ENCODE results near the gene H2BK1. TPM values are rescaled to one million over a fixed set of nuclear protein-coding genes. Genes with fewer than 3 reads are reported as not detected.

The H2BK1 gene
- total RNA-seq, 4 donors from 2014 or later, result 4.4 TPM; not detected in 3

DNA sequence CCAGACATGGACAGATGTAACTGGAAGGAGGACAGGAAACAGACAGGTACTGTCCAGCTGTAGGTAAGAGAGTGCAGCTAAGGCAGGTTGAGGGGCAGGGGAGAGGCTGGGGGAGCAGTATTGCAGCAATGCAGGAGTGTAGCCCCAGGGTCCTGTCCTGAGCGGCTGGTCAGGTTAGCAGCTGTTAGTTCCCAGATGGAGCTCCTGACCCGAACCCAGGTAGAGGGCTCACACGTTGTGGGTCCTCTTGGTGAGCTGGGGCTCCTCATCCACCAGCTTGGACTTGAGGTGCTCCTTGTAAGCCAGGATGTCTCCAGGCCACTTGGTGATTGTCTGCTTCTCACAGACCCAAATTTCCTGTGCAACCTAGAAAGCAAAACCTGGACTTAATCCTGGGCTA lies 3.5 kb upstream of the H2BK1 start:
- Histone ChIP-seq H3K36me3 (no peaks in the 10 kb centered on the region), H3K4me1 (no peaks in the 10 kb centered on the region), H3K9me3 (no peaks in the 10 kb centered on the region), H3K27ac (no peak overlapping the region), H3K4me3 (no peak overlapping the region), H3K27me3 (no peaks in the 10 kb centered on the region)
- DNase-seq, result no peak
- no peak for TF ChIP-seq CTCF (IDR thresholded peaks at IDR 0.05)
- no peak for TF ChIP-seq POLR2A (IDR thresholded peaks at IDR 0.05)
- intact Hi-C loops (cut with DNase I; ENCODE audit: low total_unique reads), result no loop called here

GRCh38 chr7:151212626-151213025 lies 2.3 kb upstream of the H2BK1 start:
- no peaks in the 10 kb centered on the region for H3K4me1 ChIP-seq

DNA sequence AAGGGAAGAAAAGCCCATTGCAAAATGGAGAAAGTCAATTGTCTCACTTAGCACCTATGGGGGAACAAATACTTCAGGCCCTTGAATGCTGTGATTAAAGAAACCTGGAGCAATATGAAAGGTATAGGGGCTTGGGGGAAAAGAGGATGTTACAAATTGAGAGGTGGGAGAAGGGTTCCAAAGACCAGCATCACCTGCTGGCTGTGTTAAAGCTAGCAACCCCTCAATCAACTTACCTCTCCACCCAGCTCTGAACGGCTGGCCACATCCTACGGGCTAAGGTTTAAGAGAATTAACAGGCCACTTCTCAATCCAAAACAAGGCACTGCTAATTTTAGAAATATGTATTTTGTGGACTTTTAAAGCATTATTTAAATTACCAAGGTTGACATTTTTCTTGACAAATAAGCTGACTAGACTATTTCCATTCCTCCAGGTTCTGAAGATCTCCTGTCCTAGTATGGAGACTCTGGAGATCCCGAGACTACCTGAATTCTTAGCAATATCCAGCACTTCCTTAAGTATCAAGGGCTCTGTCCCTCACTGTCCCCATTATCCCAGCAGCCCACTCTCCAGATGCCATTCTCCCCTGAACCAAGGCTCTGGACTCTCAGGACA lies 976 bp upstream of the H2BK1 start:
- H3K36me3 ChIP-seq, result no peaks in the 10 kb centered on the region
- TF ChIP-seq CTCF (IDR thresholded peaks at IDR 0.05) (no peak), POLR2A (IDR thresholded peaks at IDR 0.05) (no peak)
- no peak overlapping the region for H3K4me3 ChIP-seq
- no peaks in the 10 kb centered on the region for H3K27me3 ChIP-seq
- no peak overlapping the region for H3K27ac ChIP-seq
- H3K4me1 ChIP-seq, result no peaks in the 10 kb centered on the region
- no peak for DNase-seq
- no peaks in the 10 kb centered on the region for H3K9me3 ChIP-seq
- intact Hi-C loops (cut with DNase I; ENCODE audit: low total_unique reads), result no loop called here

More at GRCh38 chr7:151212626-151213025, 2.3 kb upstream of the H2BK1 start:
- Histone ChIP-seq H3K4me3 (no peak overlapping the region), H3K36me3 (no peaks in the 10 kb centered on the region), H3K9me3 (no peaks in the 10 kb centered on the region), H3K27me3 (no peaks in the 10 kb centered on the region), H3K27ac (no peak overlapping the region)
- no peak for TF ChIP-seq POLR2A (IDR thresholded peaks at IDR 0.05)
- no peak for TF ChIP-seq CTCF (IDR thresholded peaks at IDR 0.05)
- no peak for DNase-seq
- intact Hi-C loops (cut with DNase I; ENCODE audit: low total_unique reads), result no loop called here

- H3K36me3 ChIP-seq, result no peaks in the 10 kb centered on the region
- H3K4me1 ChIP-seq, result no peaks in the 10 kb centered on the region
- intact Hi-C loops (cut with DNase I; ENCODE audit: low total_unique reads), result no loop called here
- H3K9me3 ChIP-seq, result no peaks in the 10 kb centered on the region
- H3K27ac ChIP-seq, result no peak overlapping the region
- H3K27me3 ChIP-seq, result no peaks in the 10 kb centered on the region
- no peak for TF ChIP-seq POLR2A (IDR thresholded peaks at IDR 0.05)
- TF ChIP-seq CTCF (IDR thresholded peaks at IDR 0.05), result no peak
- H3K4me3 ChIP-seq, result no peak overlapping the region
- no peak for DNase-seq
Observed at GRCh38 chr7:151209588-151209987, 700 bp downstream of the H2BK1 start.

- no peak overlapping the region for H3K27ac ChIP-seq
- intact Hi-C loops (cut with DNase I; ENCODE audit: low total_unique reads), result no loop called here
- no peak for TF ChIP-seq CTCF (IDR thresholded peaks at IDR 0.05)
- DNase-seq, result no peak
- no peak overlapping the region for H3K4me3 ChIP-seq
- no peaks in the 10 kb centered on the region for H3K4me1 ChIP-seq
- H3K27me3 ChIP-seq, result no peaks in the 10 kb centered on the region
- no peaks in the 10 kb centered on the region for H3K9me3 ChIP-seq
- no peaks in the 10 kb centered on the region for H3K36me3 ChIP-seq
Observed at GRCh38 chr7:151208253-151208862, 1.9 kb downstream of the H2BK1 start.

All from uterus (tissue), 4 donors.